Measurements from ENCODE around the gene POLN. TPM values are rescaled to one million over a fixed set of nuclear protein-coding genes. Genes with fewer than 3 reads are reported as not detected.

Gene POLN
- total and polyA plus RNA-seq, 2 of the 4 experiments (the other 2 are of a cell fraction), result 0.63 to 0.72 TPM

DNA sequence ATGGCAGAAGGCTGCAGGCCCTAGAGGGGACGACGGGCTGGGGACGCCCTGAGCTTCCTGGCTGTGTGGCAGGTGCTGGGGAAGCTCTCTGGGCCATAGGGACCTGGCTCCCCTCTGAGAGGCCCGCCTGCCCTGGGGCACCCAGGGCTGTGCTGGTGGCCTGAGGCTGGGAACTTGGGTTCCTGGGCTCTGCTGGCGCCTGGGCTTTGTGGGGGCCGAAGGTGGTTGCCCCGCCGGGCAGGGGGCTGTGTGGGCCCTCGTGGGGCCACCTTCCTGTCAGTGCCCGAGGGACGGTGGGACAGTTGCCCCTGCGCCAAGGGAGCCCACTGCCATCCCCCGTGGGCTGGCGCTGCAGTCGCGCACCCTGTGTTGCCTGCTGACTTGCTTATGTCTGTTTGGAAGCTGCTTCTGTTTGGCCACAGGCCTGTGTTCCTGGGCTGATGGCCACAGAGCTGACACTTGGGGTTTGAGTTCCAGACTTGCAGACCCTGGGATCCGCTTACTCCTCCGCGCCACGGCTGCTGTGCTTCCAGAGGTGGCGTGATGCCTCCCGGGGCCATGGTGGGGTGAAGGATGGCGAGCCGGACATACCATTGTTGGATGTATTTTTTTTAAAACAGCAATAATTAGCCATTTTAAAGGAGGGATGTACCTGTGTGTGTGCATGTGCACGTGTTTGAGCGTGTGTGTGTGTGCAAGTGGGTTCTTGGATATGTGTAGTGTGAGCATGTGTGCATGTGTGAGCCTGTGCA, 174.3 kb downstream of the POLN start:
- intact Hi-C loops (cut with micrococcal nuclease) (no loop called here), dilution Hi-C loops (cut with HindIII; ENCODE audit: low sequenced_read_pairs, unreplicated experiment) (no loop called here), in situ Hi-C loops (cut with MboI; ENCODE audit: low sequenced_read_pairs) (no loop called here)
- no peak overlapping the region for H3K18ac ChIP-seq (ENCODE audit: low read depth, low read length)
- peak overlapping the region; percentile 23 for H2AK9ac ChIP-seq (replicated peaks; ENCODE audit: low read depth, low read length, poor library complexity)
- H3K9me1 ChIP-seq (ENCODE audit: insufficient read depth, low read length), result peaks cover 6% of the 10 kb centered on the region; the same call in 1 of the 2 replicates
- H3K56ac ChIP-seq (ENCODE audit: extremely low read depth, insufficient read depth, low read length), result no peak overlapping the region
- no peak overlapping the region for H3K4ac ChIP-seq (ENCODE audit: low read depth, low read length)
- no peak overlapping the region for H3K4me3 ChIP-seq (ENCODE audit: insufficient read depth, low read depth, low read length)
- H2BK15ac ChIP-seq (ENCODE audit: low read depth, low read length), result no peak overlapping the region
- 76% methylated on average over 7 of the region's 26 CpGs; no CpG with 5 or more reads in 1 of the 2 experiments for WGBS, 2 experiments (ENCODE audit: extremely low coverage in 2 of 2, insufficient read length in 1 of 2)
- no peak overlapping the region for H3K9ac ChIP-seq (ENCODE audit: low read depth, low read length)
- TF ChIP-seq POLR2A (IDR thresholded peaks at IDR 0.05; ENCODE audit: low read depth, low read length) (no peak), CEBPB (IDR thresholded peaks at IDR 0.05; ENCODE audit: low read depth, low read length) (no peak)
- no TSS peak for BruUV-seq (replicated peaks)
- ChIA-PET POLR2A (ENCODE audit: unreplicated experiment) (no interaction called here), CTCF (no interaction called here)
- no peaks in the 10 kb centered on the region for H4K20me1 ChIP-seq (ENCODE audit: insufficient read depth, low read length)
- no peak overlapping the region for H2BK120ac ChIP-seq (ENCODE audit: low read depth, low read length)
- H3K14ac ChIP-seq (replicated peaks; ENCODE audit: low read depth, low read length), result no peak overlapping the region
- no peak overlapping the region for H2AFZ ChIP-seq (replicated peaks; ENCODE audit: low read length, poor library complexity)
- no peaks in the 10 kb centered on the region for H3K36me3 ChIP-seq (ENCODE audit: control insufficient read depth, insufficient read depth, low read length)
- no peaks in the 10 kb centered on the region for H3K9me3 ChIP-seq (ENCODE audit: control insufficient read depth, insufficient read depth, low read length)
- H2BK20ac ChIP-seq (ENCODE audit: low read depth, low read length), result no peak overlapping the region
- no peak overlapping the region for H4K5ac ChIP-seq (ENCODE audit: low read depth, low read length)
- no peak overlapping the region for H3K23ac ChIP-seq (ENCODE audit: low read depth, low read length)
- no peak for DNase-seq
- no peak for ATAC-seq (ENCODE audit: low read depth)
- no peak overlapping the region for H3K27ac ChIP-seq (ENCODE audit: insufficient read depth, low read length)
- H3K79me1 ChIP-seq (ENCODE audit: low read depth in 1 of 2, low read length in 2 of 2), result no peaks in the 10 kb centered on the region
- H2BK5ac ChIP-seq (ENCODE audit: low read depth, low read length, poor library complexity, severe bottlenecking), result no peak overlapping the region
- peaks cover 6% of the 10 kb centered on the region; the same call in 1 of the 2 replicates for H3K27me3 ChIP-seq (ENCODE audit: control insufficient read depth, insufficient read depth, low read length)
- H4K91ac ChIP-seq (ENCODE audit: insufficient read depth, low read depth, low read length), result no peak overlapping the region
- H3K4me2 ChIP-seq (ENCODE audit: low read depth, low read length), result no peak overlapping the region
- H2AK5ac ChIP-seq (ENCODE audit: low read depth, low read length), result no peak overlapping the region
- H3K4me1 ChIP-seq (ENCODE audit: control insufficient read depth, insufficient read depth, low read length), result no peaks in the 10 kb centered on the region
- no peak overlapping the region for H4K8ac ChIP-seq (ENCODE audit: low read depth in 2 of 2, low read length in 2 of 2)

All from IMR-90 (cell line).